Activated CD4-positive, alpha-beta T cell treated with anti-CD3 and anti-CD28 coated beads, Interleukin-2, amount 10 ng/mL, durations not matched to agents 7 days and 5 days (primary cell): ENCODE results near the gene DNAAF6. TPM values are rescaled to one million over a fixed set of nuclear protein-coding genes. Genes with fewer than 3 reads are reported as not detected.

Experiments
- CTCF ChIA-PET: fragments of 350-600 bp; sonication (Branson Sonifier 250); formaldehyde crosslinking; loops from one replicate; lab custom pipeline; 2021; ENCODE audit warnings: antibody characterized with exemption; lab: Charles Lee
- POLR2A ChIA-PET: fragments of 350-600 bp; sonication (Branson Sonifier 250); formaldehyde crosslinking; loops from one replicate; lab custom pipeline; 2021; ENCODE audit warnings: antibody characterized with exemption; lab: Charles Lee
- DNase-seq: peaks from one replicate; pipeline ENCODE4 v3.0.0-alpha.2; 2020
- H3K27ac Mint-ChIP-seq: one replicate; pipeline ENCODE4 v1.8.0; 2021; ENCODE audit warnings: mild to moderate bottlenecking, moderate library complexity, mixed read lengths
- H3K27me3 Mint-ChIP-seq: one replicate; pipeline ENCODE4 v1.8.0; 2021; ENCODE audit warnings: mixed read lengths
- H3K36me3 Mint-ChIP-seq: one replicate; pipeline ENCODE4 v1.8.0; 2021; ENCODE audit warnings: low read depth, mixed read lengths
- H3K4me1 Mint-ChIP-seq: one replicate; pipeline ENCODE4 v1.8.0; 2021; ENCODE audit warnings: mixed read lengths
- H3K4me3 Mint-ChIP-seq: one replicate; pipeline ENCODE4 v1.8.0; 2021; ENCODE audit warnings: mild to moderate bottlenecking, moderate library complexity, mixed read lengths
- H3K9me3 Mint-ChIP-seq: one replicate; pipeline ENCODE4 v1.8.0; 2021; ENCODE audit warnings: mixed read lengths
- total RNA-seq, 2 experiments: library from RNA; stranded (reverse); gene quantifications; one replicate each; pipeline ENCODE4 v1.2.3, GENCODE V29; 2021

Gene DNAAF6
- total RNA-seq, 2 experiments from 2014 or later: not detected

DNA sequence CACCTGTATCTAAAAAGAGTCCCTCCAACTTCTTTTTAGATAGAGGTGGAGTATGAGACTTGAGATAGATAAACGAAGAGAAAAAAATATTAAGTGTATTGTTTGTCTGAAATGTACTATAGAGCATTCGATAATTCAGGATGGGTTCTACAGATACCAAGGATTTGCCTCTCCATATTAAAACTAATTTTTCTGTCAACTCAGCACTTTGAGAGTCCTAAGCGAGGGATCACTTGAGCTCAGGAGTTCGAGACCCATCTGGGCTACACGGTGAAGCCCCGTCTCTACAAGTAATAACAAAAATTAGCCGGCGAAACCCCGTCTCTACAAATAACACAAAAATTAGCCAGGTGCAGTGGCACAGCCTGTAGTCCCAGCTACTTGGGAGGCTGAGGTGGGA is 1.5 kb downstream of the DNAAF6 start:
- DNase-seq: no peak
- H3K27me3 Mint-ChIP-seq: peaks cover 2% of the 10 kb centered on the region
- ChIA-PET CTCF (no interaction called here), POLR2A (no interaction called here)
- H3K36me3 Mint-ChIP-seq: no peaks in the 10 kb centered on the region
- no peak overlapping the region for H3K27ac Mint-ChIP-seq
- H3K9me3 Mint-ChIP-seq: no peaks in the 10 kb centered on the region
- H3K4me1 Mint-ChIP-seq: peaks cover 4% of the 10 kb centered on the region
- no peak overlapping the region for H3K4me3 Mint-ChIP-seq

DNA sequence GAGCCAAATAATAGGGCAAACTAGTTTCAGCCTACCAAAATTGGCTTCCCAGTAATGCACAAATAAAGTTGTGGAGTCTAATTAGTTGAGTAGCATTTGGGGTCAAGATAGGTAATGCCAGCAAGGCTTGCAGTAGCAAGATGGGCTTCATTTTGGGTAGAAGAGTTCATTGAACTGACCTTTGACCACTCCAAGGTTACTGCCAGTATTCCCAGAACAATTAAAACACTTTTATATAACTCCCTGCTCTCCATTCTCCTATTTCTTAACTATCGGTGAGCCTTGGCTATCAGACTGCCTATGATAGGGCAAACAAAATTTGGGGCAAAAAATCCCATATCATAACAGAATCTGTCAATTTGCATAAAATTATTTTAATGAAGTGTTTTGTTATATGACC is 7.1 kb downstream of the DNAAF6 start:
- H3K9me3 Mint-ChIP-seq: no peaks in the 10 kb centered on the region
- DNase-seq: no peak
- peaks cover 2% of the 10 kb centered on the region for H3K27me3 Mint-ChIP-seq
- H3K36me3 Mint-ChIP-seq: no peaks in the 10 kb centered on the region
- POLR2A ChIA-PET: no interaction called here
- no peak overlapping the region for H3K4me3 Mint-ChIP-seq
- H3K4me1 Mint-ChIP-seq: no peaks in the 10 kb centered on the region
- CTCF ChIA-PET: no interaction called here
- H3K27ac Mint-ChIP-seq: no peak overlapping the region

DNA sequence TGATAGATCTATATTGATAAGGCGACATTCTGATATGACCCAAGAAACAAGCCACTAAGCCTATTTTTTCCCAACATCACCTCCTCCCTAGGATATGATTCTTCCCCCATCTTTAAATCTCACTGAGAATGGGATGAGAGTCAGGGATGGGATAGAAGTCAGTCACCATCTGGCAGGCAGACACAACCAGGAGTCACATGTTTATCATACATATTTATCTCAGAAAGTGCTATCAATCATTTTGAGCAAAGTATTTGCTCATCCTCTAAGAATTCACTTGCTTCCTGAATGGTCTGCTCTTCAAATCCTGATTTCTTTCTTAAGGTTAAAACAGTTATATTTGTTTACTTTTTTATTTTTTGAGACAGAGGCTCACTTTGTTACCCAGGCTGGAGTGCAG is 20.3 kb downstream of the DNAAF6 start:
- DNase-seq: no peak
- H3K9me3 Mint-ChIP-seq: no peaks in the 10 kb centered on the region
- no peaks in the 10 kb centered on the region for H3K36me3 Mint-ChIP-seq
- no peak overlapping the region for H3K27ac Mint-ChIP-seq
- ChIA-PET POLR2A (no interaction called here), CTCF (no interaction called here)
- no peak overlapping the region for H3K4me3 Mint-ChIP-seq
- peaks cover 1% of the 10 kb centered on the region for H3K27me3 Mint-ChIP-seq
- H3K4me1 Mint-ChIP-seq: no peaks in the 10 kb centered on the region

DNA sequence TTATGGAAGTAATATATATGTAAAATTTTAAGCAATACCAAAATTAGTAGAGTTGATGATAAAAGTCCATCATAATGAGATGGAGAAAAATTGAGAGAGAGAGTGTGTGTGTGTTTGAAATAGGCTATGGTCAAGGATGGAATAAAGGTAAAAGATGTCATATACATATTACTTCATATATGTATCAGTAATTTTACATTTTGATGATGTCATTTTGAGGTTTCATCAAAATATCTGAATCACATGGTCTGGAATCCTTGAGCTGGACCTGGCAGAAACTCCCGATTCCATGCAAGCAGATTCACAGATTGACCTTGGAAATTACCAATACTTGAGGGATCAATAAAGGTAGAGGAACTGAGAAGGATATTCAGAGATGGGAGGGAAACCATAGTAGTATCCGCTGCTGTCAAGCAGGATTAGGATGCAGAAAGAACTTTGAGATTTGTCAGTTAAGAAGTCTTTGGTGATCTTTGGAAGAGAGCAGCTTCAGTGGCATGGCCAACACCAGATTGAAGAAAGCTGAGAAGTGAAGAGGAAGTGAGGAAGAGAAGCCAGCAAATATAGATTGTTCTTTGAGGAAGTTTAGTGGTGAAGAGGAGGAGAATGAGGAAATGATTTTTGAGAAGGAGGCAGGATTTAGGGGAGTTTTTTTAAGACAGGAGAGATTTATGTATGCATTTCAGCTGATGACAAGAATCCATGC is 21.5 kb downstream of the DNAAF6 start:
- H3K4me3 Mint-ChIP-seq: no peak overlapping the region
- no peak for DNase-seq
- H3K27ac Mint-ChIP-seq: no peak overlapping the region
- no peaks in the 10 kb centered on the region for H3K4me1 Mint-ChIP-seq
- peaks cover 1% of the 10 kb centered on the region for H3K27me3 Mint-ChIP-seq
- ChIA-PET CTCF (no interaction called here), POLR2A (no interaction called here)
- no peaks in the 10 kb centered on the region for H3K9me3 Mint-ChIP-seq
- no peaks in the 10 kb centered on the region for H3K36me3 Mint-ChIP-seq

DNA sequence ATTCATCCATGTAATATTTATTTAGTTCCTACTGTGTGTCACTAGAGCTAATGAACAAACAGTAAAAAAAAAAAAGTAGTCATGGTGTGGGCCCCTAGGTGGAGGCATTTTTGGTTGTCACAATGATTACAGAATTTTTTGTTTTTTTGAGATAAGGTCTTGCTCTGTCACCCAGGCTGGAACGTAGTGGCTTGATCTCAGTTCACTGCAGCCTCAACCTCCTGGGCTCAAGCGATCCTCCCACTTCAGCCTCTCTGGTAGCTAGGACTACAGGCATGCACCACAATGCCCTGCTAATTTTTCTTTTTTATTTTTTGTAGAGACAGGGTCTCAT is 22.0 kb downstream of the DNAAF6 start:
- H3K4me1 Mint-ChIP-seq: no peaks in the 10 kb centered on the region
- no peak for DNase-seq

DNA sequence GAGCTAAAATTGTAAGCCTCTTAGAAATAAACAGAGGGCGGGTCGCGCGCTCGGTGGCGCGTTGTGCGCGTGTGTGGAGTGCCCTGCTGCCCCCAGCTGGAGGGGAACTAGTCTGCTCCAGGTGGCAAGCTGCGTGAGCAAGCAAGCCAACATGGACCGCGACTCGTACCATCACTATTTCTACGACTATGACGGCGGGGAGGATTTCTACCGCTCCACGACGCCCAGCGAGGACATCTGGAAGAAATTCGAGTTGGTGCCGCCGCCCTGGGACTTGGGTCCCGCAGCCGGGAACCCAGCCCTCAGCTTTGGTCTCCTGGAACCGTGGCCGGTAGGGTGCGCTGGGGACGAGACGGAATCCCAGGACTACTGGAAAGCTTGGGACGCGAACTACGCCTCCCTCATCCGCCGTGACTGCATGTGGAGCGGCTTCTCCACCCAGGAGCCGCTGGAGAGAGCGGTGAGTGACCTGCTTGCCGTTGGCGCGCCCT is 66.1 kb downstream of the DNAAF6 start:
- DNase-seq: peak; percentile 12
- CTCF ChIA-PET: no interaction called here
- H3K4me1 Mint-ChIP-seq: peaks cover 3% of the 10 kb centered on the region

More for the DNA sequence above, 22.0 kb downstream of the DNAAF6 start:
- Mint-ChIP-seq H3K27ac (no peak overlapping the region), H3K4me3 (no peak overlapping the region), H3K9me3 (no peaks in the 10 kb centered on the region), H3K27me3 (peaks cover 2% of the 10 kb centered on the region), H3K36me3 (no peaks in the 10 kb centered on the region)
- ChIA-PET CTCF (no interaction called here), POLR2A (no interaction called here)

DNA sequence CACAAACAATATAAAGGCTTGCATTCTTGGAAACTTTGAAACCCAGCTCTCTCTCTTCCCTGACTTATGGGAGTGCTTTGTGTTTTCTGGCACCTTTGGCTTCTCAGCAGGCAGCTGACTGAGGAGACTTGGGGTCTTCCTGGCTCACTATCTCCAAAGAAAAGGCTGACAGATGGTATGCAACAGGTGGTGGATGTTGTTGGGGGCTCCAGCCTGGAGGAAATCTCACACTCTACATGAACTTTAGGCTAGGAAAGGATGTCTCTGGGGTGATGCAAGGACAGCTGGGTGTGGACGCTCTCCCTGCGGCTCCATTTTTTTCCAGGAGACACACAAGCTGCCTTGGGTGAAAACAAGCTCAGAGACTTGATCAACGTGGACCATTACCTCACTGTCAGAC is 67.4 kb downstream of the DNAAF6 start:
- Mint-ChIP-seq H3K27ac (no peak overlapping the region), H3K36me3 (no peaks in the 10 kb centered on the region), H3K4me3 (no peak overlapping the region), H3K4me1 (peaks cover 3% of the 10 kb centered on the region), H3K9me3 (no peaks in the 10 kb centered on the region), H3K27me3 (peaks cover 12% of the 10 kb centered on the region)
- DNase-seq: no peak
- POLR2A ChIA-PET: no interaction called here
- CTCF ChIA-PET: no interaction called here

More for the DNA sequence above, 66.1 kb downstream of the DNAAF6 start:
- peaks cover 12% of the 10 kb centered on the region for H3K27me3 Mint-ChIP-seq
- POLR2A ChIA-PET: no interaction called here
- H3K36me3 Mint-ChIP-seq: no peaks in the 10 kb centered on the region
- H3K9me3 Mint-ChIP-seq: no peaks in the 10 kb centered on the region
- no peak overlapping the region for H3K4me3 Mint-ChIP-seq
- no peak overlapping the region for H3K27ac Mint-ChIP-seq

DNA sequence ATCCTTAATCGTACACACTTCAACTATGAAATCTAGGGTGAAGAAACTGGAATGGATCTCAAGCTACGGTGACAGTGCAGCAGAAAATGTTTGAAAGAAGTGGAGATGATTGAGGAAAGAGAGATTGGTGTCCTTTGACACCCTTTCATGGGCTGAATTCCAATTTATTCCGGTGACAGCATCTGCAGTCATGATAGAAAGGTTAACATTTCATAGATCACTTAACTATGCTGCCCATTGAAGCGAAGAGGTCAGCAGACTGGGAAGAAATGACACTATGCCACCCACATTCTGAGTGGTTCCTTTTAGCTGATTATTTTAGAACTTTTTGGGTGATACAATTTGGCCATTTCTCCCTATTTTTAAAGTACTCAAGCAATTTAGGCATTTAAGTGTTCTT is 82.3 kb downstream of the DNAAF6 start:
- H3K27ac Mint-ChIP-seq: no peak overlapping the region
- no peaks in the 10 kb centered on the region for H3K4me1 Mint-ChIP-seq
- no peak for DNase-seq
- no peaks in the 10 kb centered on the region for H3K9me3 Mint-ChIP-seq
- ChIA-PET POLR2A (no interaction called here), CTCF (no interaction called here)
- H3K4me3 Mint-ChIP-seq: no peak overlapping the region
- H3K36me3 Mint-ChIP-seq: no peaks in the 10 kb centered on the region
- H3K27me3 Mint-ChIP-seq: no peaks in the 10 kb centered on the region

DNA sequence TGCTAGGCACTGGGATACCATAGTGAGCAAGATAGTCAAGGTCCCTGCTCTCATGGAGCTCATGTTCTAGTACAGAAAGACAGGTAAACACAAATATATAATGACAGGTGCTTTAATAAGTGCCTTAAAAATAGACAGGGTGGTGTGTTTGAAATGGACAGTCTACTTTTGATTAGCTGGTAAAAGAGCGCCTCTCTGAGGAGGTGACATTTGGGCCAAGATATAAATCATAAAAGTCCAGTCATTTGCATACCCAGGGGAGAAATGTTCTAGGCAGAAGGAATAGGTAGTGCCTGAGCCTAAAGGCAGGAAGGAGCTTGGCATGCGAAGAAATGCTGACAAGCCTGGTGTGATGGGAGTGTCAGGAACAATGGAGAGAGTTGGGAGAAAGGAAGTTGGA is 83.6 kb downstream of the DNAAF6 start:
- no peak for DNase-seq
- Mint-ChIP-seq H3K4me1 (no peaks in the 10 kb centered on the region), H3K36me3 (no peaks in the 10 kb centered on the region), H3K4me3 (no peak overlapping the region), H3K9me3 (no peaks in the 10 kb centered on the region), H3K27ac (no peak overlapping the region), H3K27me3 (no peaks in the 10 kb centered on the region)
- CTCF ChIA-PET: no interaction called here
- POLR2A ChIA-PET: no interaction called here

DNA sequence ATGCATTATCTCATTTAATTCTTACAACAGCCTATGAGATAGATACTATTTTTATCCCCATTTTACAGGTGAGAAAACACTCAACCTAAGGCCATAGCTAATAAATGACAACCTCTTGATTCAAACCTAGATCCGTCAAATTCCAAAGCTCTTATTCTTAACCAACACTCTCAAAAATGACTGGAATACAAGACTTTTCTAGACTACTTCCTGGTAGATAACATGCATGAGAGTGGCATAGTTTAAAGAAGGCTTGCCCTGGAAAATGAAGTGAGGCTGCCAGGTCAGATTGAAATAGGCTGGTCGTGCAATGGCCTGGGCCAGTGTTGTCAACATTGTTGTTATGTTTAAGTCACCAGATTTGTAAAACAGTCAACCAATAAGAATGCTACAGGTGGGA is 86.6 kb downstream of the DNAAF6 start:
- no peaks in the 10 kb centered on the region for H3K4me1 Mint-ChIP-seq
- no peaks in the 10 kb centered on the region for H3K9me3 Mint-ChIP-seq
- ChIA-PET CTCF (no interaction called here), POLR2A (no interaction called here)
- H3K36me3 Mint-ChIP-seq: no peaks in the 10 kb centered on the region
- no peak for DNase-seq
- no peaks in the 10 kb centered on the region for H3K27me3 Mint-ChIP-seq
- no peak overlapping the region for H3K27ac Mint-ChIP-seq
- no peak overlapping the region for H3K4me3 Mint-ChIP-seq

Other genes with a start within 250 kb of the DNAAF6 start
- gene MORC4, start 206.4 kb upstream of the DNAAF6 start, total RNA-seq: 1 to 10 TPM; 7.7 to 9.4 TPM
- gene RBM41, start 87.8 kb upstream of the DNAAF6 start, total RNA-seq: 10 to 100 TPM; 12.8 to 14.5 TPM
- gene NUP62CL, start 178 bp upstream of the DNAAF6 start, total RNA-seq: 1 to 10 TPM; 1.9 to 3.1 TPM
- gene FRMPD3, start 243.0 kb downstream of the DNAAF6 start, total RNA-seq: not detected